CD1c-positive myeloid dendritic cell (primary cell): ENCODE data around the gene DHCR24.
A peak's percentile ranks its signal among the peaks of the same experiment; 100 is the strongest.
"Not testable (repeated sequence)": the region's sequence is repeated elsewhere in the genome, so short reads cannot be mapped to it uniquely, and the experiment has no call there.

ENCODE experiments used
- DNase-seq: peaks from one replicate; pipeline ENCODE4 v3.0.0-alpha.2; 2016; ENCODE audit errors: extremely low spot score

The DHCR24 gene, protein sequence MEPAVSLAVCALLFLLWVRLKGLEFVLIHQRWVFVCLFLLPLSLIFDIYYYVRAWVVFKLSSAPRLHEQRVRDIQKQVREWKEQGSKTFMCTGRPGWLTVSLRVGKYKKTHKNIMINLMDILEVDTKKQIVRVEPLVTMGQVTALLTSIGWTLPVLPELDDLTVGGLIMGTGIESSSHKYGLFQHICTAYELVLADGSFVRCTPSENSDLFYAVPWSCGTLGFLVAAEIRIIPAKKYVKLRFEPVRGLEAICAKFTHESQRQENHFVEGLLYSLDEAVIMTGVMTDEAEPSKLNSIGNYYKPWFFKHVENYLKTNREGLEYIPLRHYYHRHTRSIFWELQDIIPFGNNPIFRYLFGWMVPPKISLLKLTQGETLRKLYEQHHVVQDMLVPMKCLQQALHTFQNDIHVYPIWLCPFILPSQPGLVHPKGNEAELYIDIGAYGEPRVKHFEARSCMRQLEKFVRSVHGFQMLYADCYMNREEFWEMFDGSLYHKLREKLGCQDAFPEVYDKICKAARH

DNA sequence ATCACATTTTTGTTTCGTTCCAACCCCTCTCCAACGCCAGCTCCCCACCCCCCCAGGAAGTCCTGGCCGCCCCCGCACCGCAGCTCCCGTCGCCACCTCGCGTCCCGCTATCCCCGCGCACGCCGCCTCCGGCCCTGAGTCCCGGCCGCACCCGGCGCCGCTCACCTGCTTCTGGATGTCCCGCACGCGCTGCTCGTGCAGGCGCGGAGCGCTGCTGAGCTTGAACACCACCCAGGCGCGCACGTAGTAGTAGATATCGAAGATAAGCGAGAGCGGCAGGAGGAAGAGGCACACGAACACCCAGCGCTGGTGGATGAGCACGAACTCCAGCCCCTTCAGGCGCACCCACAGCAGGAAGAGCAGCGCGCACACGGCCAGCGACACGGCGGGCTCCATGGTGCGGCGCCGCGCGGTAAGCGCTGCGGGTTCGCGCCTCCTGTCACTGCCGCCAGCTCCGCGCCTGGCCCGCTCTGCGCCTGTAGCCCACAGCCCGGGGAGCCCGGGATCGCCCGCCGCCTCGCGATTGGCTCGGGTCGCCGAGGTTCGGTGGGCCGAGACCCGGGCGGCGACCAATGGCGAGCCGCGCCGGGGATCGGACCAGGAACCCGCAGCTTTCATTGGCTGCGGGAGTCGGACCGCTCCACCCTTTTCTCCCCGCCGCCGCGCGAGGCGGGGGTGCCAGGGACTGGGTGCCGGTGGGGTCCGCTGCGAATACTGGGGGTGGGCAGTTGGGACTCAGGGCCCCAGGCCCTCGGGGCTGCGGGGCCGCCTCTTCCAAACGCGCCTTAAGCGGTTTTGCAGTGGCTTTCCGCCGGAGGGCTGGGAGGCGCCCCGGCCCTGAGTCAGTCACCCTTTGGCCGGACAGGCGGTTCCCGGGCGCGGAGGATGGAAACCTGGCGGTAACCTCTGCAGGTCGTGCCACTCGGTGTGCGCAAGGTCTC, at the start of gene DHCR24:
TSS of gene DHCR24 (minus strand) at position 472 of the 941 bp plus-strand sequence. CDS start at position 396, 76 bp downstream.
- DNase-seq = peak; percentile 88

DNA sequence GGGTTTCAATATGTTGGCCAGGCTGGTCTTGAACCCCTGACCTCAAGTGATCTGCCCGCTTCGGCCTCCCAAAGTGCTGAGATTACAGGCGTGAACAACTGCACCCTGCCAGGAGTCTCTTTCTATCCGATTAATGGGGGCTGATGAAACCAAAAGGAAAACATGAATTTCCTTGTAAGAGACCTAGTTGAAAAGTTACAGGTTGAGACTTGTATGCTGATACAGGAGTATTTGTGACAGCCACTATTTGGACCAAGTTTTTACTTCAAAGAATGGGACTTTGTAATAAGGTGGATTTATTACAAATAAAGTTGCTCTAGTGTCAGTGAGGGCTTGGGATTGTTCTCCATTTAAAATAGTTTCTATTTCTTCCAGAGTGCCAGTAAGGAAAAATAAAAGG, 49.8 kb upstream of the DHCR24 start:
- DNase-seq = no peak

DNA sequence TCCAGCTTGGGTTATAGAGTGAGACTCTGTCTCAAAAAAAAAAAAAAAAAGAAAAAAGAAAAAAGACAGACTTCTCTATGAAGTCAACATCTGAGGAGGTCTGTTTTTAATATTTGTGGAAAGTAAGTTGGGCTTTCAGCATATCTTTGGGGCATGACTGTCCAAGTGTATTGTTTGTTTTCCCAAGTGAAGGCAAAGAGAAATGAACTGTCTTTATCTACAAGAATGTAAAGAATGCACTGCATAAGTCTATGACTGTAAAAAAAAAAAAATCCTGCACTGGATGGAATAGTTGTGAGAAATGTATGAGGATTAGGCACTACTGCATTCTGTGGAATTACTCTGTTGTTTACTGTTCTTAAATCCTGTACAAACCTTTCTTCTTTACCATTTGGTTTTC, 47.9 kb upstream of the DHCR24 start:
- DNase-seq = no peak

DNA sequence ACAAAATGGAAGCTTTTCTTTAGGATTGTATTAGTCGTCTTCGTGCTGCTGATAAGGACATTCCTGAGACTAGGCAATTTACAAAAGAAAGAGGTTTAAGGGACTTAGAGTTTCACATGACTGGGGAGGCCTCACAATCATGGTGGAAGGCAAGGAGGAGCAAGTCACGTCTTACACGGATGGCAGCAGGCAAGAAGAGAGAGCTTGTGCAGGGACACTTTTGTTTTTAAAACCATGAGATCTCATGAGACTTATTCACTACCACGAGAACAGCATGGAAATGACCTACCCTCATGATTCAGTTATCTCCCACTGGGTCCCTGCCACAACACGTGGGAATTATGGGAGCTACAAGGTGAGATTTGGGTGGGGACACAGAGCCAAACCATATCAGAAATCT, 47.1 kb upstream of the DHCR24 start:
- not testable (repeated sequence) for DNase-seq

DNA sequence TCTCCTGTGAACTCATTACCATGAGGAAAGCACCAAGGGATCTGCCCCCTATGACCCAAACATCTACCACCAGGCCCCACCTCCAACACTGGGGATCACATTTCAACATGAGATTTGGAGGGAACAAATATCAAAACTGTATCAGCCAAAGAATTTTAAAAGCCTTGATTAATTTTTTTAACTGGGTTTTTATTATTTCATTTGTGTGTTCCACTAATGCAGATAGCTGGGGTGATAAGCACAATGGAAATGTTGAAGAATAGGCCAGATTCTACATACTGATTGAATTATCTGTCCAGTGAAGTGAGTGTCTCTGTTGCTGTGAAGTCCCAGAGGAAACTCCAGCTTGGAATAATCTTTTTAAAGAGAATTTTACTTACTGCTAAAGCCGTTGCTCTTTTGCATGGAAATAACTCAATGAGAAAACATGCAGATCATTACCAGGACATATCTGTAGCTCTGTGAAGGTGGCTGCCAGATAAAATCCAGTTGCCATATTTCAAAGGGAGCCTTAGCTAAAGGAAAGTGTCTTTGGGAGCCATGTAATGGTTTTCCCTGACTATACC, 44.4 kb upstream of the DHCR24 start:
- DNase-seq = no peak

DNA sequence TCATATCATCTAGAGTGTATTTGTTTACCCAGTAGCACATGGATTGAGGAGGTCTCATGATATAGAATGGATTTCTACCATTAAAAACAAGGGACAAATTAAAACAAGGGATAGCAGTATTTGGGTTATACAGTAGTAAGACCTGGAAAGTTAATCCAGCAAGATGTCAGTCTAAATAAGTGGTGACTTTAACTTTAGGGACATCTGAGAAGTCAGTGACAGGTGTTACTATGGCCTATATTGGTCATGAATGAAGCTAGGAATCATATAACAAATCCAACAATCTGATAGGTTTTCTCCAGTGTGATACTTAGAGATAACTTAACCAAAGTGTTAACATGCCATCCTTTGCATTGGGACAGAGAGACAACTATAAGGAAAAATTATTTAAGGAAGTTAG, 42.7 kb upstream of the DHCR24 start:
- no peak for DNase-seq

DNA sequence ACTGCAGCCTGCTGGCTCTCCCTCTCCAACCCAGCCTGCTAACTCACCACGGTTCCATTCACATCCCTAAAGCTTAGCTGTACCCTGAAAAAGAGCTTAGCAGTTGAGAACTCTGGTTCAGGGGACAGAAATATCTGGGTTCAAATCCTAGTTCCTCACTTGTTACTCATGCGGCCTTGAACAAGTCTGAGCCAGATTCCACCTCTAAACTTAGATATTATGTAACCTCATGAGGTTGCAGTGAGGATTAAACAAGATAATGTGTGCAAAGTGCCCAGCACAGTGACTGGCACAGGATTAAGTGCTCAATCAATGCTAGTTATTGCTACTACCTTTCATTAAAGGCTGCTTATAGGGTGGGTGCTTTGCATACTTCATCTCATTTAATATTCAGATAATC, 41.3 kb upstream of the DHCR24 start:
- DNase-seq = no peak

DNA sequence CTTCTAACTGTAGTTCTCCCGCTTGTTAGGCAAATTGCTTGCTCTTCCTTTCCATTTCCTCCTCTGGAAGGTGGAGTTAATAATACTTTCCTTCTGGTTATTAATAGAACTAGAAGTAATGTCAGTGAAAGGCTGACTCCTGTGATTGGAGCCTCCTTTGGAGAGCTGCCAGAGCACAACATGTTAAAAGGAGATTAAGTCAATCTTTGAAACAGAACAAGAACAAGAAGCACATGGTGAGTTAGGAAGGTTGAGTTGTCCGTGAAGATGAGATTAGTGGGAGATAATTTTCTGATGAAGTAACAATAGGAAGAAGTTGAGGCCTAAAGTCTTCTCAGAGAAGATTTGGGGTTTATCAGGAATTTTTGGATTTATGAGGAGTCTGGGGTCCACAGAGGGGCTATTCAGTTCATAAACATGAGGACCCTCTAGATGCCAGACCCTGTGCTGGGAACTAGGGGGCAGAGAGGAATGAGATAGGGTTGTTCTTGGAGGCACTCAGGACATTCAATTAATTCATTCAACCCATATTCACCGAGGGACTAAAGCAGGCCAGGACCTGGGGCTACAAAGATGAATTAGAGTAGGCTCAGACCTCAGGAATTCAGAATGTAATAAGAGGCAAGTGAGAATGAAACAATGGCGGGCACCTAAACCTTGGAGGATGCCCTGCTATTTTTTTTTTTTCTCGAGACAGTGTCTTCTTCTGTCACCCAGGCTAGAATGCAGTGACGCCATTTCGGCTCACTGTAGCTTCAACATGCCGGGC, 40.7 kb upstream of the DHCR24 start:
- DNase-seq = no peak

DNA sequence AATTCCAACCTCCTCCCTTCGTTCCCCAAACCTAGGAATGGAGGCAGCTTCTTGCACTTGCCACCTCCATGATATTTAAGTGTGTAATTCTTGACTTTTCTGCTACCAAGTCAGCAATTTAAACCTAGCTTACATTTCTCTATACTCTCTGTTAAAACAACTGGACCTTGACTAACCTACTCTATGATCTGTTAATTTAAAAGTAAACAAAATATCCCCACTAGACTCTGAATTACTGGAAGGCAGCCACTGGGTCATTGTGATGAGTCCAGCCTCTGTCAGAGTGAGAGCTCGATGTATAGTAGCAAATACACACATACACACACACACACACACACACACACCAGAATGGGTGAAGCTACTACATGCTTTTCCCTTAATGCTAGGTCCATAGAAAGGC, 40.0 kb upstream of the DHCR24 start:
- no peak for DNase-seq

DNA sequence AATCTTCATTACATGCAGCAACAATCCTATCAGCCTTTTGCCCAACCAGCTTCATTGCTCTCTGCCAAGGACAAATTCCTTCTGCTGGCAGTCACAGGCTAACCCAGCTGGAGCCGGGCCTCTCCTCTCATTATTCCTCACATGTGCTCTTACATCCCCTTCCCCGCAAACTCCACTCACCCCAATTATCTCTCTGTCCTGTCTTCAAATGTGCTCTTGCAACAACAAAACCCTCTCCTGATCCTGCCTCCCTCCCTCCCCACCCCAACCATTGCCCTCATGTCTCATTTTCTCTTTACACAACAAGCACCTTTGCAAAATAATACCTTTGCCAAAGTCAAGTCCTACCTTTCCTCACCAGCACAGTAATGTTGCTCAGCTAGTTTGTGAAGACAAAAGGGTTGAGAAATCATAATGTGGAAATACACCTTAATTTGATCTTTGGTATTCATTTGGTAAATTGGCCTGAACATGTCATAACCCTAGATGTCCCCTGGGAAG, 36.0 kb upstream of the DHCR24 start:
- no peak for DNase-seq

DNA sequence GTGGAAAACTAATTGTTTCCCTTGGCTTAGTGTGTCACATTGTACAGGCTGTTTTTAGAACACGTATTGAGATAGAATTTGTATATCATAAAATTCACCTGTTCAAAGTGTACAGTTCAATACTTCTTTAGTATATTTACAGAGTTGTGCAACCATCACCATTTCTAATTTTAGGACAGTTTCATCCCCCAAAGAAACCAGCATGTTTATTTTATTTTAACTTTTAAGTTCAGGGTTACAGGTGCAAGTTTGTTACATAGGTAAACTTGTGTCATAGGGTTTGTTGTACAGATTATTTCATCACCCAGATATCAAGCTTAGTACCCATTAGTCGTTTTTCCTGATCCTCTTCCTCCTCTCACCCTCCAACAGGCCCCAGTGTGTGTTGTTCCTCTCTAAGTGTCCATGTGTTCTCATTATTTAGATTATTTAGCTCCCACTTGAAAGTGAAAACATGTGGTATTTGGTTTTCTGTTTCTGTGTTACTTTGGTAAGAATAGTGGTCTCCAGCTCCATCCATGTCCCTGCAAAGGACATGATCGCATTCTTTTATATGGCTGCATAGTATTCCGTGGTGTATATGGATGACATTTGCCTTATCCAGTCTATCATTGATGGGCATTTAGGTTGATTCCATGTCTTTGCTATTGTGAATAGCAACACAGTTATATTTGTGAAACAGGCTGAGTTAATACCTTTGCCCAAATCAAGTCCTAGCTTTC, 35.2 kb upstream of the DHCR24 start:
- DNase-seq = no peak

DNA sequence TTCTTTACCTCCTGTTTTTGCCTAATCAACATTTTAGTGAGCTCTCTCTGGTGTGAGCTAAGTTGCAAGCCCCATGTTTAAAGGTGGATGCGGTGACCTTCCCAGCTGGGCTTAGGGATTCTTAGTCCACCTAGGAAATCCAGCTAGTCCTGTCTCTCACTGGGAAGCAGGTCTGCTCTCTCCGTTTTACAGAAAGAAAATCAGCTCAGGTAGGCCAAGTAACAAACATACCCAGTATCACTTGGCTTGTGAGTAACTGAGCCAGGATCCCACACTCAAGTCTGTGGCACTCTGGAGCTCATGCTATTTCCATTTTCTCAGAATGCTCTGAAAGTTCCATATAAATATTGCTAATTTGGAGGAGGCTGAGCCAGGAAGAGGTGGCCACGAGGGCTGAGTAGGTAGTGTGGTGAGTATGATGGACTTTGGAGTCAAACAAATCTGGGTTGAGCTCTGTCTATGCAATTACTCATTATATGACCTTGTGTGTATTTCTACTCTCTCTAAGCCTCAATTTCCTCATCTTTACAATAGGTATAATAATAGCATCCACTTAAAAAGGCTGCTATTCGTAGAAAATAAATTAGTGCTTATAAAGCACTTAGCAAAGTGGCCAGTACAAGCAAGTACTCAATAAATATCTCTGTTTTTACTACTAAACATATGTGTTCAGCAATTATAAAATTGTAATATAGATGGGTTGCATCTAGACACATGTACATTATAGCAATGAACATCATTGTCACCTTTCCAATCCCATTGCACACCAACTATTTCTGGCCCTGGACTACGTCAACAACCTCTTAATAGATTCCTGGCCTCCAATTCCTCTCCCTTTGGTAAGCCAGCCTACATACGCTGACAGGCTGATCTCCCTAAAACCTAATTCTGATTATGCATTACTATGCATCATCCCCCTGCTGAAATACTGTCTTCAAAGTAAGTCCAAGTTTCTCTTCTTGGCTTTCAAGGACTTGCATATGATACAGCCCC, 32.7 kb upstream of the DHCR24 start:
- DNase-seq = no peak

DNA sequence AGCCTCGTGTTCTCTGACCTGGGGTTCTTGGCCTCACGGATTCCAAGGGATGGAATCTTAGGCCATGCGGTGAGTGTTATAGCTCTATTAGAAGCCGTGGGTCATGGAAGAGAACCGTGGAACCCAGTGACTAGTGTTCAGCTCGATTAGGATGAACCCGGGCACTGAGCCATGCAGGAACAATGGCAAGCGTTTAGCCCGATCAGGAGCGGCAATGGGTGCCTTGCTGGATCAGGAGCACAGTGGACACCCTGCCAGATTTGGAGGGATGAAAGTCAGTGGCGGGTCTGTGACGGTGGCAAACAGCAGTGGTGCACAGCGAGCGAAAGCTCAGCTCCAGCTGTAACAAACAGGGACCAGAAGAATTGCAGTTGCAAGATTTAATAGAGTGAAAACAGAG, 24.1 kb upstream of the DHCR24 start:
- DNase-seq = not testable (repeated sequence)

DNA sequence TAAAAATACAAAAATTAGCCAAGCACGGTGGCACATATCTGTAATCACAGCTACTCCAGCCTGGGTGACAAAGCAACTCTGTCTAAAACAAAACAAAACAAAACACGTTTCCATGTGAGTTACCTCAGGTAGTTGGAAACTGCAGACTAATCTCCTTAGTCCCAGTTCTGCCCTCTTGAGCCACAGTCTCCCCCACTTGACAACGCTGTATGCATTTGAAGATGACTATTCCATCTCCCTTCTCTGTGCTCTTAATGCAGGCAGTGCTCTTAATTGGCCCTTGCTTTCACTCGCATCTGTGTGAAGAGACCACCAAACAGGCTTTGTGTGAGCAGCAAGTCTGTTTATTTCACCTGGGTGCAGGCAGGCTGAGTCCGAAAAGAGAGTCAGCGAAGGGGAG, 19.6 kb upstream of the DHCR24 start:
- no peak for DNase-seq

DNA sequence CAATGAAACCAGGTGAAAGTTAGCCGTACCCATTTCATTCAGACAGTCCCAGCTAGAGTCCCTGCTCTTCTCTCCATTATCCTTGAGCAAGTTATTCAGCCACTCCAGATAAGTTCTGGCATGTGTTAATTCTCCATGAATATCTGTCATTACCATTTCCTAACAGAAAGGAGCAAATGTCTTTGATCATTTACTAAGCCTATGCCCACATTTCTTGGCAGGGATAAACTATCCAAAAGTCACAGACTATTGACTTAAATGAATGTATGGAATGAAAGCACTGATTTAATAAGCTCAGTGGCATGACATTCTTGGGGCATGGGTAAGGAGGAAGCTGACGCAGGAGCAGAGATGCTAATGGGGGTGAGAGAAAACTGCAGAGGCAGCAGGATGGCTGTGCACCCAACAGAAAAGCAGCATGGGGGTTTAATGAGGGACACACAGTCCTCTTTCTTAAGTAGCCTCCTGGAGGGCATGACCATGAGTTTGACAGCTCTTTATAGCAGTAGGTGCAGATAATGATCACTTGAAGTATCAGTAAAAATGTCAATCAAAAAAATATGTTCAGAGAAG, 17.6 kb upstream of the DHCR24 start:
- no peak for DNase-seq

DNA sequence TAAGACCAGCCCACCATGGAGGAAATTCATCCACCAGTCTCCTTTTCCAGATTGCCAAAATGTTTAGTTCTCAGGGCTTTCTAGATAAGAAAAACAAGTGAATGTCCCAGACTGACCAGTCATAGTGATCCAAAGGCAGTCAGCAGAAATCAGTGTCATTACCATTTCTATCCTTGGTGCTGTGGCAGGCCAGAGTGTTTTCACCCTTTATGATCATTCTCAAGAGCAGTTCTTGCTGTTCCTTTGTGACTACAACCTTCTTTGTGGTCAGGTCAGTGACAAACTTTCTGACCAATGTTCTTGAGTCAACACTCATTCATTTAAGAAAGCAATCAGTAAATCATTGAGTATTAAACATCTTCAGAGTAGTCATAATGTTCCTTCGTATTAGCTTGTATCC, 7.3 kb upstream of the DHCR24 start:
- no peak for DNase-seq

DNA sequence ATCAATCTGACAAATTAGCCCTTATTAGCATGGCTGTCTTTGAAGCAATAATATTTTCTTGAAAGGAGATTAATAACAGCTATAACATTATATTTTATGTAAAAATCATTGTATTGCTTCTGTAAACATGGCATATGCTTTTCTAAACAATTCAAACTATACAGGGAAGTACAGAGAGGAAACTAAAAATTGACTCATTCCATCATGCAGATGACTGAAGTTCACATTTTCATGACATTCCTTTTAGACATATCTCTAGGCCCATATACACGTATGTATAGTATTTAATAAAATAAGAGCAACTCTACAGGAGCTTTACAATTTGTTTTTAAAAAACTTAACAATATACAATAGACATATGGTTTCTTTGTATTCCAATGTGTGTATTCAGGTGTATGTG, 5.6 kb upstream of the DHCR24 start:
- no peak for DNase-seq

DNA sequence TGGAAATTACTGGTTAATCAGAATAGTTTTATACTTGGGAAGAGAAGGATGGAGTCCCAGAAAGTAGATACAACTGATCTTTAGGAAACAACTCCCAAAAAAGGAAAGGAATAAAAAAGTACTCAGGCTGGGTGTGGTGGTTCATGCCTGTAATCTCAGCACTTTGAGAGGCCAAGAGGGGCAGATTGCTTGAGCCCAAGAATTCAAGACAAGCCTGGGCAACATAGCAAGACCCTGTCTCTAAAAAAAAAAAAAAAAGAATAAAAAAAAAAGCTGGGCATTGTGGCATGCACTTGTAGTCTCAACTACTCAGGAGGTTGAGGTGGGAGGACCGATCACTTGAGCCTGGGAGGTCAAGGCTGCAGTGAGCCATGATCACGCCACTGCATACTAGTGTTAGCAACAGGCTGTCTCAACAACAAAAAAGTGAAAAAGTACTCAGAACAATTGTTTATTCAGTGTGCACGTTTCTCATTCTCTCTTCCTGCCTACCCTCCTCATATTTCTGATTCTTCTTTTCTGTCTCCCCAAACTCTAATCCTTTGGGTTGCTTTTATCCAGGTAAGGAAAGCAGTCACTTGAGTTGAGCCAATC, 2.2 kb upstream of the DHCR24 start:
- no peak for DNase-seq
